ENCODE results near the gene CMTR1. TPM values are rescaled to one million over a fixed set of nuclear protein-coding genes. Genes with fewer than 3 reads are reported as not detected.

CMTR1 gene
- total RNA-seq, 4 donors from 2014 or later: 35.1 to 49.2 (median 41.4) TPM

DNA sequence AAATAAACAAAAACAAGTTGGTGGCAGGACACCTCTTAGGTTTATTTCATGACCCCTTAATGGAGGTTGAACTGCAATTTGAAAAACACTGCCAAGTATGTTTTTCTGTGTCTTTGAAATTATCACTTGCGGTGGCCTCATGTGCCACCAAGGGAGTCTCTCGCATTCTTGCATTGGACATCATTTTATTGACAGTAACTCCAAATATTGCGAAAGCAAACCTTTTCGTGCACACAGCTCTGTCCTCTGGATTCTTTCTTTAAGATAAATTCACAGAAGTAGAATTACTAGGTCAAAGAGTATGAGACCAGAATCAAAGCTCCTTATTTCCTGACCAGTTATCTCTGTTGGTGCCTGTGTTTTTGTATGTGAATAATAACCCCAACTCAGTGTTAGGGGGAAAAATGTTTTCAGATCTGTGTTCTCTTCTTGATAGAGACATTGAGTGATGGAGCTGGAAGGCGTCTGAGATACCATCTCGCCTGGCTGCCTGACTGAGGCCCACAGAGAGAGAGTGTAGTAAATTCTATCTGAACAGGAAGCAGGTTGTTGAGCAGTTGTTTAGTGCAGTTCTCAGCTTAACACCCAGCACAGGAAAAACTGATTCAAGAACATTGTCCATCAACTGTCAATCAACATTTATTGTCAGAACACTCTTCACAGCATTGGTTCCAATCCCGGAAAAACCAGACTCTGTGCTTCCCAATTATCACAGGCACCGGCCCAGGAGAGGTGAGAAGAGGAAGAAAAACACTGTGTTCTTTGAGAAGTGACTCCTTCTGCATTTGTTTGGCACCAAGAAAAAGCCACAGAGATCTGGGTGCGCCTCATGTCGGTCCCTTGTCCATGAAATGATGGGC lies 68.8 kb downstream of the CMTR1 start:
- Histone ChIP-seq H3K36me3 (no peaks in the 10 kb centered on the region), H3K27me3 (no peaks in the 10 kb centered on the region), H3K9me3 (no peaks in the 10 kb centered on the region), H3K4me1 (peaks cover 0 to 15% (median 5%) of the 10 kb centered on the region in 3 donors), H3K27ac (no peak overlapping the region), H3K4me3 (no peak overlapping the region)
- no peak for TF ChIP-seq EP300 (IDR thresholded peaks at IDR 0.05)
- no peak for TF ChIP-seq POLR2A (IDR thresholded peaks at IDR 0.05)
- no peak for TF ChIP-seq POLR2AphosphoS5 (IDR thresholded peaks at IDR 0.05)
- TF ChIP-seq, protein P1, sequence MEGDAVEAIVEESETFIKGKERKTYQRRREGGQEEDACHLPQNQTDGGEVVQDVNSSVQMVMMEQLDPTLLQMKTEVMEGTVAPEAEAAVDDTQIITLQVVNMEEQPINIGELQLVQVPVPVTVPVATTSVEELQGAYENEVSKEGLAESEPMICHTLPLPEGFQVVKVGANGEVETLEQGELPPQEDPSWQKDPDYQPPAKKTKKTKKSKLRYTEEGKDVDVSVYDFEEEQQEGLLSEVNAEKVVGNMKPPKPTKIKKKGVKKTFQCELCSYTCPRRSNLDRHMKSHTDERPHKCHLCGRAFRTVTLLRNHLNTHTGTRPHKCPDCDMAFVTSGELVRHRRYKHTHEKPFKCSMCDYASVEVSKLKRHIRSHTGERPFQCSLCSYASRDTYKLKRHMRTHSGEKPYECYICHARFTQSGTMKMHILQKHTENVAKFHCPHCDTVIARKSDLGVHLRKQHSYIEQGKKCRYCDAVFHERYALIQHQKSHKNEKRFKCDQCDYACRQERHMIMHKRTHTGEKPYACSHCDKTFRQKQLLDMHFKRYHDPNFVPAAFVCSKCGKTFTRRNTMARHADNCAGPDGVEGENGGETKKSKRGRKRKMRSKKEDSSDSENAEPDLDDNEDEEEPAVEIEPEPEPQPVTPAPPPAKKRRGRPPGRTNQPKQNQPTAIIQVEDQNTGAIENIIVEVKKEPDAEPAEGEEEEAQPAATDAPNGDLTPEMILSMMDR (IDR thresholded peaks at IDR 0.05): no peak
- 63 to 73% methylated on average over 8 to 10 of the region's 10 CpGs for WGBS, 2 donors (ENCODE audit: low coverage in 1 of 2)
- no peak for ATAC-seq

DNA sequence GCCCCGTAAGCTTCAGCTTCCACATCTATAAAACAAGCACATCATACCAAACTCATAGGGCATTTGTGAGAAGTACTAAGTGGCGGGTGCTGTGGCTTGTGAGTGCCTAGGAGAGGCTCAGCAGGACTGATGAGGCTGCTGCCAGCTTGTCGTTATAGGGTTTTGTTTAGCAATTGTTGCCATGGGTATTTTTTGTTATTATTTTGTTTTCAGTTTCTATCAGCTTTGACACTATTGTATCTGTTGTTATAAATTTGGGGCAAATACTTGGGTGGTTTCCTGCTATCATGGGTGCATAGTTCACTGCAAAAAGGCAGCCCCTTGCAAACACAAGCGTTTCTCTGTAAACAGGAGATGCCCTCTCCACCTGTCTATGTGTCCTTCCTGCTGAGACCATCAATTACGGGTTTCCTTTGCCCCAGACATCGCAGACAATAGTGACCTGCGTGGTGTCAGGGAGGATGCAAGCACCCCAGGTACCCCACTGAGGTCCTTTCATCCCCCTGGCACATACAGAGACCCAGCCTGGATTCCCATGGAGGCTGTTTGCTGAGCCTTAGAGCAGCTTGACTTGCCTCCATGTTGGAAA lies 69.8 kb downstream of the CMTR1 start:
- Histone ChIP-seq H3K4me3 (no peak overlapping the region), H3K4me1 (peaks cover 0 to 15% (median 5%) of the 10 kb centered on the region in 3 donors), H3K36me3 (no peaks in the 10 kb centered on the region), H3K9me3 (no peaks in the 10 kb centered on the region), H3K27ac (no peak overlapping the region), H3K27me3 (no peaks in the 10 kb centered on the region)
- 52 to 72% methylated on average over 3 to 5 of the region's 7 CpGs for WGBS, 2 donors (ENCODE audit: low coverage in 1 of 2)
- no peak for TF ChIP-seq POLR2AphosphoS5 (IDR thresholded peaks at IDR 0.05)
- no peak for ATAC-seq

DNA sequence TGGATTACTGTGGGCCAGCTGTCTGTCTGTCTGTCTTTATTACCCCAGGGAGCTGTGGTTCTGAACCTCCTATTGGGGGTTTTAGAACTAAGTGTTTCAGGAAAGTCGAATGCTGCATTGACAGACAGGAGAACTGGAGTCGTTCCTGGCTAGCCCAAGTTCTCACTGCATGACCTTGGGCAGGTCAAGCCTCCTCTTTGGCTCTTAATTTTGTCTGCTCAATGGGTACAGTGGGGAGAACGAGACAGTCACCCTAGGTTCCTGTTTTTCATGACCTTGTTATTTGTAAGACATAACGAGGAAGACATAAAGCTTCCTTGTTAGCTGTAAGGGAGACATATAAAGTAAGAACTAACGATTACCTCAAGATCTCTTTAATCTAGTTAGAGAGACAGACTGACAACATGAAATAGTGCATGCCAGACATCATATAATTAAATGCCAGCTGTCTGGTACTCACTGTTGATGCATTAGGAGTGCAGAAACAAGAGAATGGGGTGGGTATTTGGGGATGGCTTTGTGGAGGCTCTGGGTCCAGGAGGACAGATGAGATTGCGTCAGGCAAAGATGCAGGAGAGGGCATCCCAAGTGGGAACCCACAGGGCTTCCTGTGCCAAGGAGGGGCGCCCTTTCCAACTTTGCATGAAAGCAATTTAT lies 70.4 kb downstream of the CMTR1 start:
- ATAC-seq: no peak
- WGBS, 2 donors (ENCODE audit: low coverage in 1 of 2): 69 to 78% methylated on average over 4 of the region's 7 CpGs
- Histone ChIP-seq H3K36me3 (no peaks in the 10 kb centered on the region), H3K4me1 (peaks cover 0 to 15% (median 5%) of the 10 kb centered on the region in 3 donors), H3K9me3 (no peaks in the 10 kb centered on the region), H3K4me3 (no peak overlapping the region), H3K27ac (no peak overlapping the region), H3K27me3 (no peaks in the 10 kb centered on the region)
- TF ChIP-seq, protein P1 (IDR thresholded peaks at IDR 0.05): no peak
- TF ChIP-seq EP300 (IDR thresholded peaks at IDR 0.05) (no peak), POLR2AphosphoS5 (IDR thresholded peaks at IDR 0.05) (no peak), POLR2A (IDR thresholded peaks at IDR 0.05) (no peak)

DNA sequence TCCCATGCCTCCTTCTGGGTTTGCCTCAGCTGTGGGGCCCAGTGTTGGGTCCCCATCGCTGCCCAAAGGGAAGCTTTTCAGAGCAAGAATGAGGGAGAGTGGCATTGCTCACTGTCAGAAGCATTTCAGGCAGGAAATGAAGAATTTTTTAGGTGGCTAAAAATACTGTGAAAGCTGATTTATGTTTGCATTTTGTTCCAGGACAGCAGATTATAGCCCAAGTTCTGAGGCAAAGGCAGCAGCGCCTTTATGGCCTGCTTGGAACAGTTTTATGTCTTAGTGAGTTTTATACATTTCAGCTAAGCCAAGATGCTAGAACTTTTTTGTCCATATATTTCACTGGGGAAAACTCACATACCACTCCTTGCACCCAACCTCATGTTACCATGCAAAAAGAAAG lies 71.0 kb downstream of the CMTR1 start:
- Histone ChIP-seq H3K4me3 (no peak overlapping the region), H3K36me3 (no peaks in the 10 kb centered on the region), H3K9me3 (no peaks in the 10 kb centered on the region), H3K4me1 (peaks cover 0 to 10% (median under 1%) of the 10 kb centered on the region in 3 donors), H3K27ac (no peak overlapping the region), H3K27me3 (no peaks in the 10 kb centered on the region)
- WGBS, 2 donors (ENCODE audit: low coverage in 1 of 2): 70 to 96% methylated on average over 1 to 2 of the region's 2 CpGs
- no peak for ATAC-seq
- TF ChIP-seq, protein P1 (IDR thresholded peaks at IDR 0.05): no peak
- TF ChIP-seq POLR2AphosphoS5 (IDR thresholded peaks at IDR 0.05) (no peak), POLR2A (IDR thresholded peaks at IDR 0.05) (no peak), EP300 (IDR thresholded peaks at IDR 0.05) (no peak)

DNA sequence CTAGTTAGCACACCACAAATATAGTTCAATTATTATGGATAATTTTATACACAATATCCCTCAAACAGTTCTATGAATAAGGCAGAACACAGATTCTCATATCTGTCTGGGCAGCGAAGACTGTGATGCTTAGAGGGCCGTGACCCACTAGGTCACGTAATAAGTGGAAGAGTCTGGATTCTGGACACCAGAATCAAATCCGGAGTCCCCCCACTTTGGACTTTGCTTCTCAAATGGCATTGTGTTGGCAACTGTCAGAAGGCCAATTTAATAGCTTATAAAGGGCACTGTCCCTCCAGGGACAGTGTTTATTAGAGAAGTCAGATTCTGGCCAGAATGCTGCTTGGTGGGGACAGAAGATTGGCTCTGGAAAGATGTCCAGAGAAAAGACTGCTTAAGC lies 73.5 kb downstream of the CMTR1 start:
- Histone ChIP-seq H3K27ac (no peak overlapping the region), H3K4me3 (no peak overlapping the region), H3K9me3 (no peaks in the 10 kb centered on the region), H3K27me3 (peaks cover 9% of the 10 kb centered on the region), H3K4me1 (no peaks in the 10 kb centered on the region), H3K36me3 (no peaks in the 10 kb centered on the region)
- TF ChIP-seq, protein P1 (IDR thresholded peaks at IDR 0.05): no peak
- 50 to 89% methylated on average over 2 to 3 of the region's 4 CpGs for WGBS, 2 donors (ENCODE audit: low coverage in 1 of 2)
- ATAC-seq: no peak
